GM21723 (cell line): ENCODE data around the gene ANTXR1.

Source experiments
- ATAC-seq: cut with Tn5 transposase; IDR thresholded peaks from one replicate; pipeline ENCODE4 v1.9.1; 2021; ENCODE audit warnings: mild to moderate bottlenecking, moderate library complexity; ENCODE audit not compliant: unreplicated experiment

ANTXR1 gene

DNA sequence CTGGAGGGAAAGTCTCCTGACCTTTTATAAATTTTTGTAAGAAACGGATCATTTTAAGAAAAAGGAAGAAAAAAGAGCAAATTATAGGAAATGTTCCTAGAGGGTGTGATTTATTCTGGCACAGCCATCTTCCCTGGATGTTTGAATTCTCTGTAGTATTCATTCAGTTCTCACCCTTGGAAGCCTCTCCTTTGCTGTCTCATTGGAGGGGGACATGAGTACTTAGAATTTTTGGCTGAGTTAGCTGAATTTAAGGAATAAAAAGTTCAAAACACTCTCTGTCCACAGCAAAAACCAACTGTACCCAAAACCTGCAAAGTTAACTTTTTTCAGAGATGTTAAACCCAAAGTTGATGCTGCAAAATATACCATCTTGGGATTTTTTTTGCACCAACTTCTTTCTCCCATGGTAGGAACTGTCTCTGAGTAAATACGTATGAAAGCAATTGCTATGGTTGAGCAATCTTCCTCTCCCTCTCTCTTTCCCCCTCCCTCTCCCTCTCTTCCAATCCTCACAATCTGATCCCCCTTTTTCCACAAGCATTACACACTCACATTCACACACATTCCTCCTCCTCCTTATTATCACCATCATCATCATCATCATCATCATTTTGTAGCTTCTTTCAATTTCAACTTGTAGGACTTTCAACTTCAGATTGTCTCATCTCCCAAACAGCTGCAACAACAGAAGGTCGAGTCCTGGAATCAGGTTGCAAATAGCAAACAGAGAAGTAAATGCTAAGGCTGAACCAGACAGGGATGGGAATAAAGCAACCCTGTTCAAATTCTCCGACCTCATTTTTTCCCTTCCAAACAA lies 190.4 kb downstream of the ANTXR1 start:
- ATAC-seq = no peak

DNA sequence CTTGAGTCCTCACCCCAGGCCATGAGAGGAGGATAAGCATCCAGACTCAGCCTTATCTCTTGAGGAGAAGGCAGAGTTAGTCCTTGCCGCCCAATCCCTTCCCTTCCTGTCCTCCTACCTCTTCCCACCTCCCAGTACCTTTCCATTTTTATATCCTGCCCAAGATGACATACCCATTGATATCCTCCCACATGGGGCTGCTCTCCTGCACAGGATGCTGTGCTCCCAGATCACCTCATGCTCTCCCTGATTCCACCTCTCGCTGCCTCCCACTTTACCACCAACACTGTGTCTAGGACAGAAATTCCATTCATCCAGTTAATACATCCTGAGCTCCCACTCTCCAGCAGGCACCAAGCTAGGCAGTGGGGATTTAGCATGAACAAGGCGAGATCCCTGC lies 191.7 kb downstream of the ANTXR1 start:
- ATAC-seq = no peak

DNA sequence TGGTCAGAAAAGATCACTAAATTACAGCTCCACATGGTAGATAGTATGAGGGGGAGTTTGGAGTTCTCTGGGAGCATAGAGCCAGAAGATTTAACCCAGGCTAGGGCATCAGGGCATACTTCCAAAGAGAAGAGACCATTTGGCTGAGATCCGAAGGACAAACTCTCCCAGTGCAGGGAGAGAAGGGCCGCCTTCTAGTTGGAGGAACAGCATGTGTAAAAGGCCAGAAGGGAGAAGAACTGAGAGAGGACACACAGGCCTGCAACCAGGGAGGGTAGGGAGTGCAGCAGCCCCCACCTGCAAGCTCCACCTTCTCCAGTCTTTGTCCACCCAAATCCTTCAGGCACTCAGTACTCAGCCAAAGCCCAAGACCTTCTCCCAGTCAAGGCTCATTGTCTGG lies 192.1 kb downstream of the ANTXR1 start:
- ATAC-seq = no peak

DNA sequence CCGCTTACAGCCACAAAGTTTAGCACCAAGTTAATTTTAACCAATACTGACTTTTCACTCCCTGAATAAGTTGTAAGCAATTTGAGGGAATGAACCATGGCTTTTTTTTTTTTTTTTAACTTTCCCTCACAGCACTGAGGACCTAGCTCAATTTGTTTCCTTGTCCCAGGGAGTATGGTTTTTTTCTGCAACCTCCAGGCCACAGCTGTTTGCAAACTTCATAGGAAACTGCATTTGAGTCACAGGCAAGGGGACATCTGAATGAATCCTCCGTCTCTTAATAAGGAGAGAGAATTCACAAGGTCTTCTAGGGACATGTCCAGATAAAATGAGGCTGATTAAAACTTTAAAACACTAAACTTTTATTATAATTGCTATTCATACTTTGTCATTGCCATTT lies 192.5 kb downstream of the ANTXR1 start:
- no peak for ATAC-seq

DNA sequence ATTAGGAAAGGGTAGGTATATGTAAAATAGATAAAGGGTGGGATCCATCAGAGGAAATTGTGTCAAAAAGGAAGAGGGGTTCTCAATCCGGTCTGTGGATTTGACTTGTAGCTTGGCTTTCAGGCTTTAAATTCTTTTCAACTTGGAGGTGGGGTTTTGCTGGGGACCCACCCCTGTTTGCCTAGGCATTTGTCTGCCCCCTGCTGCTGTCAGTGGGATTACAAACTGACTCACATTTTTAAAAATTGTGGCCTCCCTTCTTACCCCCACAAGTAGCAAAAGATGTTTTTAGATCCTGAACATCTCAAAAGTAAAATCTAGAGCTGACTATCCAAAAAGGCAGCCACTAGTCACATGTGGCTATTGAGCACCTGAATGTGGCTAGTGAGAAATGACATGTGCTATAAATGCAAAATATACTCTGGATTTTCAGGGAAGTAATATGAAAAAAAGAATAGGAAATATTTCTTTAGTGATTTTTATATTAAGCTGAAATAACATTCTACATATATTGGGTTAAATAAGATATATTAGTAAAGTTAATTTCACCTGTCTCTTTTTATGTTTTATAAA lies 195.1 kb downstream of the ANTXR1 start:
- no peak for ATAC-seq

- no peak for ATAC-seq
These were observed 196.5 kb downstream of the ANTXR1 start for GRCh38 chr2:69209482-69209881.

DNA sequence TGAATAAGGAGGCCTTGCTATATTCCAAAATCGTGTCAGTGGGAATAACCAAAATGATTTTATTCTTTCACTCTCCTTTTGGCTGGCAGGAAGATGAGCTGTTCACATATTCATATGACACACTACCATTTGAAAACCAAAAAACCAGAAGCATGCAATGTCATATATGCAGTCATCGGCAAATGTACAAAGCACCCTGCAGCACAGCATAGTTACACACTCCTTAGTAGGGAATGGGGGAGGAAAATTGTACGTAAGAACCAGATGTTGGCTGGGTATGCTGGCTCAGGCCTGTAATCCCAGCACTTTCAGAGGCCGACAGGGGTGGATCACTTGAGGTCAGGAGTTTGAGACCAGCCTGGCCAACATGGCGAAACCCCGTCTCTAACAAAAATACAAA lies 197.4 kb downstream of the ANTXR1 start:
- no peak for ATAC-seq

DNA sequence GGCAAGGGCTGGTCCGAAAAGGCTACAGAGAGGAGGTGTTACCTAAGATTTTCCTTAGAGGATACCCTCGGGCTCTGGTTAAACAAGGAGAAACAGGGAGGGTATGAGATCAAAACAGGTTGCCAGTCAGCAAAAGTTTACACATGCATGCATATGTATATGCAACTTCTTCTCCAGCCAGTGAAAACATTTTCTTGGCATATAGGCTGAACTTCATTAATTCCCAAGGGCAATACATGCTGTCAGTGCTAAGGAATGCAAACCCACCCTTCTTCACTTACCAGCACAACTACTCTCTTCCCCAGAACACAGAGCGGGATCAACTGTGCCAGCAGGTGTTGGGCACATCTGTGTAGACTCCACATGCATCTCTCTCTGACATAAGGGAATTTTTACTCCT lies 198.1 kb downstream of the ANTXR1 start:
- no peak for ATAC-seq

DNA sequence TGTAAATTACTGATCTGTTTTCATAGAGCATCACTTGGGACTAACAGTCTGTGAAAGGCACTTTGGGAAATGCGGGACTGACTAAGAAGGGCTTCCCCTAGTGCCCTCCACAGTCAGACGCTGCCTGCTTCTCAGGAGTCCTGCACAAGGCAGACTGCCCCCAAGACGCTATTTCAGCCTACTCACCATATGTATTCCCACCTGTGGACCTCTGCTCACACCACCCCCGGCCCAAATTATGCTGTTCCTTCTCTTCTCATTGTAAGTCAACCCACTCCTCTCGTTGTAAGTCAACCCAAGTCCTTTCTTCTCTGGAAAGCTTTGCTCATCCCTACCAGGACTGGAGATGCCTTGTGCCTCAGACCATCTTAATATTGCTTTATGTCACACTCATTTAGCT lies 198.7 kb downstream of the ANTXR1 start:
- ATAC-seq = no peak

DNA sequence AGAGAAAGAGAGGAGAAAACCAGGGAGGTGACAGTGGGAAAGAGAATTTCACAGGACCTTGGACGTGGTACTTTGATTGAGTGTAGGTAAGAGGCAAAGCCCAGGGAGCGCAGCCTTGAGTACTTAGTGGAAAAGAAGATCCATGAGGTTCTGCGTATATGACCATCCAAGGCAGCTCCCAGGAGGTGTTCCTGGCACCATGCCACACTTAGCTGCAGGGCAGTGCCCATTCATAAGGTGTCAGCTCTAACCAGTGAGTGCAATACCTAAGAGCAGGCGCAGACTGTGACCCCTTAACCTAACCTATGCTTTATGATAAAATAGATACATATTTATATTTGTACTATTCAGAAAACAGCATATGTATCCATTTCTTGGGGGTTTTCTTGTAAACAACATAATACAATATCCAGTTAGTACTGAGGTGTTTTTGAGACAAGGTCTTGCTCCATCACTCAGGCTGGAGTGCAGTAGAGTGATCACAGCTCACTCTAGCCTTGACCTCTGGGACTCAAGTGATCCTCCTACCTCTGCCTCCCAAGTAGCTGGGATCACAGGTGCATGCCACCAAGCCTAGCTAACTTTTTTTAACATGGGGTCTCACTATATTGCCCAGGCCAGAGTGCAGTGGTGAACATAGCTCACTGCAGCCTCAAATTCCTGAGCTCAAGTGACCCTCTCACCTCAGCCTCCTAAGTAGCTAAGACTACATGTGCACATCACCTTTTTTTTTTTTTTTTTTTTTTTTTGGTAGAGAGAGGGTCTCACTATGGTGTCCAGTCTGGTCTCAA lies 199.5 kb downstream of the ANTXR1 start:
- ATAC-seq = no peak

DNA sequence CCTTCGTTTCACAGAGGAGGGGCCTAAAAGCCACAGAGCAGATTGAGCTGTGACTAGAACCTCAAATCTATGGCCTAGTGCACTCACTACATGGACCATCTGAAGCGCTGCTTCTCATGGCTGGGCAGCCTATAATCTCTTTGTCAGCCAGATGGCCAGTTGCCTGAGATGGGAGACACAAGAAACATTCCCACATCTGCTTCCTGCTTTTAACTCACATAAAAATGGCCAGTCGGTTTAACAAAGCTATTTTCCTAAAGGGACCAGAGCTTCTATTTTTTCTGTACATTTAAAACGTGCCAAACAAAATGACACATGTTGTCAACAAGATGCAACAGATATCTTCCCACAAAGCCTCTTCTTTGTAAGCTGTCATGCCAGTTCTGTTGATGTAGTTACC lies 200.2 kb downstream of the ANTXR1 start:
- no peak for ATAC-seq

DNA sequence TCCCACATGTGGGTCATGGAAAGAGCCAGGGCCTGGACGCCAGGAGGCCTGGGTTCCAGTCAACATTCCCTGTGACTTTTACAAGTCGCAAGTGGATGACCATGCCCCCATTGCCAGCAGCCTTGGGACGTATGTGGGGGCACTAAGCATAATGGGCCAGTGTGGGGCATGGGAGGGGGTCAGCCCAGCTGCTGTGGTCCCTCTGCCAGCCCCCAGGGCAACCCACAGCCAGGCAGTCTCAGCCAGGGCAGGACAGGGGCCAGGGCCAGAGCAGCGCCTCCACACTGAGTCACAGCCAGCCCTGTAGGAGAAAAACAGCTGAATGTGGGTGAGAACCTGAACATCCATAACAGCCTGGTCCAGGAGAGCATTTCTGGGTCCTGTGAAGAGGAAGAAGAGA lies 200.8 kb downstream of the ANTXR1 start:
- ATAC-seq = no peak

GRCh38 chr2:69214898-69215297 lies 201.9 kb downstream of the ANTXR1 start:
- ATAC-seq = no peak

DNA sequence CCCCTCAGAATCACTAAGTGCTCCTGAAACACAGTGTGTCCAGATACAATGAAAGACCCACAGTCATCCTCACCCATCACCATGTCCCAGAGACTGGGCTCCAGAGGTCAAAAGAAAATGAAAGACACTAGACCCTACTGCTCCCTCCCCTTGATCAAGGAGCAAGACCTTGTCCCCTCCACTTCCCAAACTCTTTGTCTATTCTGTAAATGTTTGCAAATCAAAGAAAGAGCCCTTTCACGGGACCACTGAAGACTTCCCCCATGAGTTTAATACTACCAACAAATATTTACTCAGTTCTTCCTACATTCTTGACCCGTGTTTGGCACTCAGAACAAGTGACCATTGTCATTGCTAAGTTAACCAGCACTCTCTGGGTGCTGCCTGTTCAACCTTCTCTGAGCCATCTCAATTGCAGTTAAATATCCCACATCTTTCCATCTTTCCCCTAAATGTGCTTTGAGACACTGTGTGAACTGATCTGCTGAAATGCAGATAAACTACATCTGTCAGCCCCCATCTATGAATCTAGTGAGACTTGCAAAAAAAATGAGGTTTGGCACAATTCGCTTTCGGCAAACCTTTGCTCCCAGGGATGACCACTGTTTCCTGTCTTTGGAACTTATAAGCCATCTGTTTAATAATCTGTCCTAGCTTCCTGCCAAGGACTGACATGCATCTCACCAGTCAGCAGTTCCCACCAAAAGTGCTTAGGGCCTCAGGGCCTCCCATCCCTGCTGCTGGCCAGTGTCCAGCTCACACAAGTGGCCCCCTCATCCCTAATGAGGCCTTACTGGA lies 203.8 kb downstream of the ANTXR1 start:
- no peak for ATAC-seq

DNA sequence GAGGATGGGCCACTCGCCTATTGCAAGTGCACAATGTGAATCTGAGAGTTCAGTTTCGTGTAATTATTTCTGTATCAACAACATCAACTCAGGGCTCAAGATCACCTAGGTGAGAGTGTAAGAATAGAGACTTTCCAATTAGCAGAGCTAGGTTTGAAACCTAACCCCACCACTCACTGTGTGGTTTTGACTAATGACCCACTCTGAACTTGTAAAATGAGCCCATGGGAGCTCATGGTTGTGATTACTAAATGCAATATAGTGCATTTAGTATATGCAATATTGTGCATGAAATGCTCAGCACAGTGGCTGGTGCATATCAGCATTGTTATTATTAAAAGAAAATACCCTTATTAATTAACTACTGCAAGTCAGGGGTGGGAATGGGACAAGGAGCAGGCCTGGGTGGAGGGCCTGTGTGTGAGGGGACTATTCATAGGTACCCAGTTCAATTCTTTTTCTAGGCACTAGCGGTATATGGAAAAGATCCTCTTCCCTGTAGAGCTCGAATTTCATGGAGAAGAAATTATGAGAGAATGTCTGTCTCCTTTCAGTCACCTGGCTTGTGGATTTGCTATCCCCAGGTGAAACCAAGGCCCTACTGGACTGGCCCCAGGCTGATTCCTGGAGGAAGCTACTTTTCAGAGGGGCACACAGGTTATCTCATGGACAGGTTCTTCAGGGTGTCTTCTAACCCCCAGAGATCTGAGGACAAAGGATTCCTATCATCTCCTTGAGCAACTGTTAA lies 204.5 kb downstream of the ANTXR1 start:
- ATAC-seq = no peak

GRCh38 chr2:69221512-69221911 lies 208.5 kb downstream of the ANTXR1 start:
- no peak for ATAC-seq

- no peak for ATAC-seq
These were observed 209.2 kb downstream of the ANTXR1 start for GRCh38 chr2:69221960-69222751.

DNA sequence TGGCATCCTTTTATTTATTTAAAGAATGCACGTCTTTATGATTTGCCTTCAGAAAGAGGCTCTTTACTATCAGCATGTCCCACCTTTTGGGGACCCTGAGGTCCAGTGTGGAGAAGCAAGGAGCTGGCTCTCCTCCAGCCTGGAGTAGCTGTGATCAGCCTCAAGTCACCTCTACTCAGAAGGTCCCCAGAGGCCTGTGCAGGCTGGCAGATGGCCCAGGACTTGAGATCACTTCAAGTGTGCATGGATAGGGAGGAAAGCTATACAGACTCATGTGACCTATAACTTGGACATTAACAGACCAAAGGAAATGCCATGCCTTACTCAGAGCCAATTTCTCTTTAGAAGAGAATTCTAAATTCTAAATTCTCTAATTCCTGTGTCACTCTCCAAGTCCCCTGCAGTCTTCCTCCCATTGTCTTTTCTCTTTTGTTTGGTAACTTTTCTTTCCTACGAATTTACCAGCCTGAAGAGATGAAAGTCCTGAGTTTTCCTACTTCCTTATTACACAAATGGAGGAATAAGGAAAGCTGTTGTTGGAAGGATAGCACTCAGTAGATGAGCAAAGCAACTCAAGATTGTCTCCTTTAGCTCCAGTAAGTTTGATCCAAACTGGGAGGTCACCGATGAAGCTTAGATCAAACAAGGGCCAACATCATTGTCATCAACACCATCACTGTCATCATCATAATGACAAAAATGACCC lies 210.1 kb downstream of the ANTXR1 start:
- no peak for ATAC-seq
